H1 (cell line): ENCODE measurements around the gene CIAO2B. TPM values are rescaled to one million over a fixed set of nuclear protein-coding genes. Genes with fewer than 3 reads are reported as not detected.

Source experiments
- NRF1 ChIP-seq: IDR thresholded peaks from 2 replicates; pipeline ENCODE4 v1.6.1; 2011; ENCODE audit warnings: mild to moderate bottlenecking, low read depth, low read length, improper control_type of control experiment
- RXRA ChIP-seq: IDR thresholded peaks from 2 replicates; pipeline ENCODE4 v1.6.1; 2011; ENCODE audit warnings: low read depth, mild to moderate bottlenecking, low read length, moderate library complexity; ENCODE audit not compliant: insufficient read depth
- SAP30 ChIP-seq: fragments of 300-600 bp; sonication (generic); IDR thresholded peaks from 2 replicates; pipeline ENCODE4 v1.7.1; 2012; ENCODE audit warnings: low read length, moderate library complexity, mild to moderate bottlenecking, inconsistent platforms; ENCODE audit not compliant: insufficient read depth, insufficient replicate concordance
- SIX5 ChIP-seq: IDR thresholded peaks from 2 replicates; pipeline ENCODE4 v1.6.1; 2011; ENCODE audit warnings: mild to moderate bottlenecking, low read depth, low read length
- SUZ12 ChIP-seq: fragments of 200-600 bp; sonication (generic); IDR thresholded peaks from 2 replicates; pipeline ENCODE4 v1.6.1; 2012; ENCODE audit warnings: mild to moderate bottlenecking, inconsistent platforms, low read length, moderate library complexity, mixed read lengths
- TCF12 ChIP-seq: IDR thresholded peaks from 2 replicates; pipeline ENCODE4 v1.6.1; 2011; ENCODE audit warnings: low read depth, mild to moderate bottlenecking, low read length
- polyA plus RNA-seq, 7 experiments: library from polyadenylated mRNA; depleted of rRNA in 3 of 7; stranded (reverse) in 5 of 7; unstranded in 2 of 7; fragments of >200 nt in 5 of 7; fragments of 200-250 nt in 2 of 7; gene quantifications; 1 replicate in 5 of 7; 2 replicates in 1 of 7; 4 replicates in 1 of 7; pipeline versions ENCODE4 v1.2.1 to v1.2.3, GENCODE V29; 2011 to 2013; ENCODE audit warnings: missing spikeins in 2 of 7, mixed read lengths in 2 of 7
- total RNA-seq: library from RNA; stranded (reverse); fragmentation: NEBNext Ultra II Directional; extraction: Animal tissue kit (Norgen Biotek cat#: 25700); gene quantifications from 2 replicates; pipeline ENCODE4 v1.2.1, GENCODE V29; 2021
- TF ChIP-seq, protein P1 (sequence below): fragments of 300-600 bp; sonication (generic); IDR thresholded peaks from 2 replicates; pipeline ENCODE4 v1.7.1; 2012; ENCODE audit warnings: low read length, moderate library complexity, mild to moderate bottlenecking, inconsistent platforms; ENCODE audit not compliant: insufficient replicate concordance
- TF ChIP-seq, protein P2 (sequence below): IDR thresholded peaks from 2 replicates; pipeline ENCODE4 v1.6.1; 2012; ENCODE audit warnings: inconsistent platforms

The CIAO2B gene
- total and polyA plus RNA-seq, 2 of the 8 experiments (the other 6 are each of a cell fraction or from before 2014, with no cell fraction given), result 65.6 to 248 TPM

DNA sequence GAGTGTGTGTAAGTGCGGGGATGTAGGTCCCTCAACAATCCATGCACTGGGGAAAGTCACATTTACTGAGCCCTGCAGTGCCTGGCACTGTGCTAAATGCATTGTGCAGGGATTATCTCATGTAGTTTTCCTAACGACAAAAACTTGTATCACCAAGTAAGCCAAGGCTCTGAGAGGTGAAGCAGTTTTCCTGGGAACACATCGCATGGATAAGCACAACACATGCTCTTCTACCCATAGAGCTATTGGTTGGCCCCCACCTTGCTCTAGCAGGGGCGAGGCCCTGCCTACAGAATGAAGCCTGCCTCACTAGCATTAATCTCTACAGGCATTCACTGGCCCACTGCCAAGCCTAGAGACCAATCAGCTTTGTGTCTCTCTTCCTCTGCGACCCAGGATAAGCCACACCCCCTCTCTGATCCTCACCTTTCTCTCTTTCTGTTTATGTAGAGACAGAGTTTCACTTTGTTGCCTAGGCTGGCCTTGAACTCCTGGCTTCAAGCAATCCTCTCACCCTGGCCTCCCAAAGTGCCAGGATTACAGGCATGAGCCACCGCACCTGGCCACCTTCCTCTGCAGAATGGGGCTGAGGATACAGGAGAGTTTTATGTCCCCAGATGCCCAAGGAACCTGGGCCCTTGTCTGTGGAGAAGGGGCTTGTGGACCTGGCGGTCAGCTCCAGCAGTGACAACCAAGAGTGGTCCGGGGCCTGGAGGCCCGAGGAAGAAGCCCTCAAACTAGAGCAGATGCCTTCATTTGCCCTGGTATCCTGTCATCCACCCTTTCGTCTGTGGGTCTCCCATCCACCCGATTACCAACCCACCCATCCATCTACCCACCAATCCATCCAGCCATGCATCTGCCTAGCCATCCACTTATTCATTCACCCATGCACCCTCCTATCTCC lies 28.3 kb downstream of the CIAO2B start (continued):
- TF ChIP-seq, protein P1, sequence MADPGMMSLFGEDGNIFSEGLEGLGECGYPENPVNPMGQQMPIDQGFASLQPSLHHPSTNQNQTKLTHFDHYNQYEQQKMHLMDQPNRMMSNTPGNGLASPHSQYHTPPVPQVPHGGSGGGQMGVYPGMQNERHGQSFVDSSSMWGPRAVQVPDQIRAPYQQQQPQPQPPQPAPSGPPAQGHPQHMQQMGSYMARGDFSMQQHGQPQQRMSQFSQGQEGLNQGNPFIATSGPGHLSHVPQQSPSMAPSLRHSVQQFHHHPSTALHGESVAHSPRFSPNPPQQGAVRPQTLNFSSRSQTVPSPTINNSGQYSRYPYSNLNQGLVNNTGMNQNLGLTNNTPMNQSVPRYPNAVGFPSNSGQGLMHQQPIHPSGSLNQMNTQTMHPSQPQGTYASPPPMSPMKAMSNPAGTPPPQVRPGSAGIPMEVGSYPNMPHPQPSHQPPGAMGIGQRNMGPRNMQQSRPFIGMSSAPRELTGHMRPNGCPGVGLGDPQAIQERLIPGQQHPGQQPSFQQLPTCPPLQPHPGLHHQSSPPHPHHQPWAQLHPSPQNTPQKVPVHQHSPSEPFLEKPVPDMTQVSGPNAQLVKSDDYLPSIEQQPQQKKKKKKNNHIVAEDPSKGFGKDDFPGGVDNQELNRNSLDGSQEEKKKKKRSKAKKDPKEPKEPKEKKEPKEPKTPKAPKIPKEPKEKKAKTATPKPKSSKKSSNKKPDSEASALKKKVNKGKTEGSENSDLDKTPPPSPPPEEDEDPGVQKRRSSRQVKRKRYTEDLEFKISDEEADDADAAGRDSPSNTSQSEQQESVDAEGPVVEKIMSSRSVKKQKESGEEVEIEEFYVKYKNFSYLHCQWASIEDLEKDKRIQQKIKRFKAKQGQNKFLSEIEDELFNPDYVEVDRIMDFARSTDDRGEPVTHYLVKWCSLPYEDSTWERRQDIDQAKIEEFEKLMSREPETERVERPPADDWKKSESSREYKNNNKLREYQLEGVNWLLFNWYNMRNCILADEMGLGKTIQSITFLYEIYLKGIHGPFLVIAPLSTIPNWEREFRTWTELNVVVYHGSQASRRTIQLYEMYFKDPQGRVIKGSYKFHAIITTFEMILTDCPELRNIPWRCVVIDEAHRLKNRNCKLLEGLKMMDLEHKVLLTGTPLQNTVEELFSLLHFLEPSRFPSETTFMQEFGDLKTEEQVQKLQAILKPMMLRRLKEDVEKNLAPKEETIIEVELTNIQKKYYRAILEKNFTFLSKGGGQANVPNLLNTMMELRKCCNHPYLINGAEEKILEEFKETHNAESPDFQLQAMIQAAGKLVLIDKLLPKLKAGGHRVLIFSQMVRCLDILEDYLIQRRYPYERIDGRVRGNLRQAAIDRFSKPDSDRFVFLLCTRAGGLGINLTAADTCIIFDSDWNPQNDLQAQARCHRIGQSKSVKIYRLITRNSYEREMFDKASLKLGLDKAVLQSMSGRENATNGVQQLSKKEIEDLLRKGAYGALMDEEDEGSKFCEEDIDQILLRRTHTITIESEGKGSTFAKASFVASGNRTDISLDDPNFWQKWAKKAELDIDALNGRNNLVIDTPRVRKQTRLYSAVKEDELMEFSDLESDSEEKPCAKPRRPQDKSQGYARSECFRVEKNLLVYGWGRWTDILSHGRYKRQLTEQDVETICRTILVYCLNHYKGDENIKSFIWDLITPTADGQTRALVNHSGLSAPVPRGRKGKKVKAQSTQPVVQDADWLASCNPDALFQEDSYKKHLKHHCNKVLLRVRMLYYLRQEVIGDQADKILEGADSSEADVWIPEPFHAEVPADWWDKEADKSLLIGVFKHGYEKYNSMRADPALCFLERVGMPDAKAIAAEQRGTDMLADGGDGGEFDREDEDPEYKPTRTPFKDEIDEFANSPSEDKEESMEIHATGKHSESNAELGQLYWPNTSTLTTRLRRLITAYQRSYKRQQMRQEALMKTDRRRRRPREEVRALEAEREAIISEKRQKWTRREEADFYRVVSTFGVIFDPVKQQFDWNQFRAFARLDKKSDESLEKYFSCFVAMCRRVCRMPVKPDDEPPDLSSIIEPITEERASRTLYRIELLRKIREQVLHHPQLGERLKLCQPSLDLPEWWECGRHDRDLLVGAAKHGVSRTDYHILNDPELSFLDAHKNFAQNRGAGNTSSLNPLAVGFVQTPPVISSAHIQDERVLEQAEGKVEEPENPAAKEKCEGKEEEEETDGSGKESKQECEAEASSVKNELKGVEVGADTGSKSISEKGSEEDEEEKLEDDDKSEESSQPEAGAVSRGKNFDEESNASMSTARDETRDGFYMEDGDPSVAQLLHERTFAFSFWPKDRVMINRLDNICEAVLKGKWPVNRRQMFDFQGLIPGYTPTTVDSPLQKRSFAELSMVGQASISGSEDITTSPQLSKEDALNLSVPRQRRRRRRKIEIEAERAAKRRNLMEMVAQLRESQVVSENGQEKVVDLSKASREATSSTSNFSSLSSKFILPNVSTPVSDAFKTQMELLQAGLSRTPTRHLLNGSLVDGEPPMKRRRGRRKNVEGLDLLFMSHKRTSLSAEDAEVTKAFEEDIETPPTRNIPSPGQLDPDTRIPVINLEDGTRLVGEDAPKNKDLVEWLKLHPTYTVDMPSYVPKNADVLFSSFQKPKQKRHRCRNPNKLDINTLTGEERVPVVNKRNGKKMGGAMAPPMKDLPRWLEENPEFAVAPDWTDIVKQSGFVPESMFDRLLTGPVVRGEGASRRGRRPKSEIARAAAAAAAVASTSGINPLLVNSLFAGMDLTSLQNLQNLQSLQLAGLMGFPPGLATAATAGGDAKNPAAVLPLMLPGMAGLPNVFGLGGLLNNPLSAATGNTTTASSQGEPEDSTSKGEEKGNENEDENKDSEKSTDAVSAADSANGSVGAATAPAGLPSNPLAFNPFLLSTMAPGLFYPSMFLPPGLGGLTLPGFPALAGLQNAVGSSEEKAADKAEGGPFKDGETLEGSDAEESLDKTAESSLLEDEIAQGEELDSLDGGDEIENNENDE, result no peak
- TF ChIP-seq RXRA, result no peak
- no peak for TF ChIP-seq SUZ12
- TF ChIP-seq SAP30, result no peak
- TF ChIP-seq TCF12, result no peak
- no peak for TF ChIP-seq SIX5
- TF ChIP-seq, protein P2, sequence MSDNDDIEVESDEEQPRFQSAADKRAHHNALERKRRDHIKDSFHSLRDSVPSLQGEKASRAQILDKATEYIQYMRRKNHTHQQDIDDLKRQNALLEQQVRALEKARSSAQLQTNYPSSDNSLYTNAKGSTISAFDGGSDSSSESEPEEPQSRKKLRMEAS, result peak; percentile 25; the same call in 1 of the 2 replicates
- no peak for TF ChIP-seq NRF1
